Measurements from ENCODE around the gene SLC7A7.
A peak's percentile ranks its signal among the peaks of the same experiment; 100 is the strongest.

The SLC7A7 gene

DNA sequence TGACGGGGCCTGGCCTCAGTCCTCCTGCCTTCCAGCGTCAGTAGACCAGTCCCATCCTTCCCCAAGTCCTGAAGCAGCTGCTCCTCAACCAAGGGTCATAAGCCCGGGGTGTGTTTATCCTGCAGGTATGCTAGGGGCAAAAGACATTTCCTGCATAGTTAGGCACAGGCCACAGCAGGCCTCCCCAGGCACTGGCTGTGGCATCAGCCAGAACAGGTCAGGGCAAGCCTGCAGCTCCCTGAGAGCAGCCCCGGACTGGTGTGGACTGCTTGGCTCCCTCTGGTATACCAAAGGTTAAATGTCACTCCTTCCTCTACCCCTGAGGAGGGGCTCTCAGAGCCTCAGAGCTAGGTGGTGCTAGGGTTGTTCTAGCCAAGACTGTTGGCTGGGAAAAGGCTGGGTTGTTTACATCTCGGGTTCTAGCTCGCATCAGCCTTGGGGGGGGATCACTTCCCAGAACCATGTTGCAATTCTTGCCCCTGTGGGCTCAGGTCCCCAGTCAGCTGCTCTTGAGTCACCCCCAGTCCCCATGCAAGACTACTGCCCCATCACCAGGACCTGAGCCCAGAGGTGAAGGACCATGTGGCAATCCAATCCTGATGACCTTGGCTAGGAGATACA is 24.0 kb upstream of the SLC7A7 start:
- Histone ChIP-seq H2BK120ac (ENCODE audit: low read depth, low read length) (no peak overlapping the region), H3K18ac (ENCODE audit: low read length) (peak overlapping the region; percentile 42), H3K27ac (replicated peaks; ENCODE audit: low read length) (no peak overlapping the region), H3K4ac (ENCODE audit: low read length) (no peak overlapping the region), H2BK5ac (ENCODE audit: low read length) (no peak overlapping the region), H3K36me3 (replicated peaks in 1 of 2; ENCODE audit: control insufficient read depth in 2 of 2, insufficient read depth in 2 of 2, low read length in 2 of 2) (peaks cover 6 to 15% of the 10 kb centered on the region in 2 donors), H2BK12ac (ENCODE audit: low read length) (no peak overlapping the region), H3K27me3 (ENCODE audit: control insufficient read depth in 3 of 3, insufficient read depth in 3 of 3, low read depth in 1 of 3, low read length in 3 of 3) (peaks cover 0 to 24% (median 3%) of the 10 kb centered on the region in 3 experiments), H3K4me2 (ENCODE audit: insufficient read depth, low read length, poor library complexity, severe bottlenecking) (no peak overlapping the region), H3K23ac (ENCODE audit: low read depth, low read length, poor library complexity) (no peak overlapping the region), H3K4me3 (ENCODE audit: low read length in 2 of 2) (no peak overlapping the region), H2AFZ (ENCODE audit: low read length) (peak overlapping the region; percentile 61), H3K9ac (ENCODE audit: low read depth, low read length, poor library complexity) (no peak overlapping the region), H3K14ac (ENCODE audit: low read length) (no peak overlapping the region), H2AK5ac (ENCODE audit: low read depth, low read length) (no peak overlapping the region), H4K8ac (ENCODE audit: low read depth, low read length) (no peak overlapping the region), H2BK15ac (ENCODE audit: low read length) (no peak overlapping the region), H3K4me1 (ENCODE audit: control insufficient read depth in 2 of 2, insufficient read depth in 1 of 2, low read depth in 1 of 2, low read length in 2 of 2) (peaks cover 0 to 6% of the 10 kb centered on the region in 2 donors), H4K91ac (ENCODE audit: low read depth, low read length, poor library complexity) (no peak overlapping the region), H3K9me3 (replicated peaks in 1 of 2; ENCODE audit: control insufficient read depth in 2 of 2, insufficient read depth in 1 of 2, low read depth in 1 of 2, low read length in 2 of 2) (peaks cover 0 to 5% of the 10 kb centered on the region in 2 donors), H3K79me1 (ENCODE audit: low read depth, low read length) (no peaks in the 10 kb centered on the region)
- DNase-seq (ENCODE audit: low spot score) = no peak
- WGBS, 2 donors (ENCODE audit: extremely low coverage in 2 of 2, insufficient read length in 2 of 2, insufficient replicate concordance in 1 of 2) = no CpG with 5 or more reads among the region's 6 CpGs

DNA sequence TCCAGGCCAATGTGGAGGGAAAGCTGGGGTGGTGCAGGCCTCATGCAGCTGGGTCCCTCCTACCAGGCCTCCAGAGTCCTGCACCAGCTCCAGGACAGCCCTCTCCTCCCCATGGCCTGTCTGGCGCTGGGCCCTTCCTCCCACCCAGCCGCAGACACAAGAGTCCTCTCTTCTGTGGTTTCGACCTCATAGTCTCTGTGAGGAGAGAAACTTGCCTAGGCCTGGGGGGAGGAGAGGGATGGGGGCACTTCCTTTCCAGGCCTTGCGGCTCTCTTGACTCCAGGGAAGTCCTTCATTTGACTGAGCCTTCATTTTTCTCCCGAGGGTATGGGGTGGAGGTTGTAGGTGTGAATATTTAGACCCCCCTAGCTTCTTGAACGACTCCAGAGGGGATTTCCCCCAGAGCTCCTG is 23.4 kb upstream of the SLC7A7 start:
- no peak overlapping the region for H3K9ac ChIP-seq (ENCODE audit: low read depth, low read length, poor library complexity)
- peak overlapping the region; percentile 47 for H2AK5ac ChIP-seq (ENCODE audit: low read depth, low read length)
- H3K4me1 ChIP-seq (ENCODE audit: control insufficient read depth in 2 of 2, insufficient read depth in 1 of 2, low read depth in 1 of 2, low read length in 2 of 2) = peaks cover 0 to 6% of the 10 kb centered on the region in 2 donors
- no CpG with 5 or more reads among the region's 6 CpGs for WGBS, 2 donors (ENCODE audit: extremely low coverage in 2 of 2, insufficient read length in 2 of 2, insufficient replicate concordance in 1 of 2)
- H2BK15ac ChIP-seq (ENCODE audit: low read length) = no peak overlapping the region
- no peak overlapping the region for H3K27ac ChIP-seq (replicated peaks; ENCODE audit: low read length)
- H3K9me3 ChIP-seq (replicated peaks in 1 of 2; ENCODE audit: control insufficient read depth in 2 of 2, insufficient read depth in 1 of 2, low read depth in 1 of 2, low read length in 2 of 2) = peaks cover 0 to 5% of the 10 kb centered on the region in 2 donors
- DNase-seq (ENCODE audit: low spot score) = no peak
- H3K4ac ChIP-seq (ENCODE audit: low read length) = no peak overlapping the region
- peaks cover 12 to 21% of the 10 kb centered on the region in 2 donors for H3K36me3 ChIP-seq (replicated peaks in 1 of 2; ENCODE audit: control insufficient read depth in 2 of 2, insufficient read depth in 2 of 2, low read length in 2 of 2)
- H4K8ac ChIP-seq (ENCODE audit: low read depth, low read length) = no peak overlapping the region
- H2BK120ac ChIP-seq (ENCODE audit: low read depth, low read length) = no peak overlapping the region
- no peak overlapping the region for H4K91ac ChIP-seq (ENCODE audit: low read depth, low read length, poor library complexity)
- H2BK5ac ChIP-seq (ENCODE audit: low read length) = no peak overlapping the region
- no peak overlapping the region for H3K23ac ChIP-seq (ENCODE audit: low read depth, low read length, poor library complexity)
- H2AFZ ChIP-seq (ENCODE audit: low read length) = peak overlapping the region; percentile 61
- H3K79me1 ChIP-seq (ENCODE audit: low read depth, low read length) = no peaks in the 10 kb centered on the region
- no peak overlapping the region for H3K4me3 ChIP-seq (ENCODE audit: low read length in 2 of 2)
- no peak overlapping the region for H3K14ac ChIP-seq (ENCODE audit: low read length)
- H3K4me2 ChIP-seq (ENCODE audit: insufficient read depth, low read length, poor library complexity, severe bottlenecking) = no peak overlapping the region
- H3K18ac ChIP-seq (ENCODE audit: low read length) = peak overlapping the region; percentile 62
- no peak overlapping the region for H2BK12ac ChIP-seq (ENCODE audit: low read length)
- peaks cover 0 to 24% (median 3%) of the 10 kb centered on the region in 3 experiments for H3K27me3 ChIP-seq (ENCODE audit: control insufficient read depth in 3 of 3, insufficient read depth in 3 of 3, low read depth in 1 of 3, low read length in 3 of 3)

DNA sequence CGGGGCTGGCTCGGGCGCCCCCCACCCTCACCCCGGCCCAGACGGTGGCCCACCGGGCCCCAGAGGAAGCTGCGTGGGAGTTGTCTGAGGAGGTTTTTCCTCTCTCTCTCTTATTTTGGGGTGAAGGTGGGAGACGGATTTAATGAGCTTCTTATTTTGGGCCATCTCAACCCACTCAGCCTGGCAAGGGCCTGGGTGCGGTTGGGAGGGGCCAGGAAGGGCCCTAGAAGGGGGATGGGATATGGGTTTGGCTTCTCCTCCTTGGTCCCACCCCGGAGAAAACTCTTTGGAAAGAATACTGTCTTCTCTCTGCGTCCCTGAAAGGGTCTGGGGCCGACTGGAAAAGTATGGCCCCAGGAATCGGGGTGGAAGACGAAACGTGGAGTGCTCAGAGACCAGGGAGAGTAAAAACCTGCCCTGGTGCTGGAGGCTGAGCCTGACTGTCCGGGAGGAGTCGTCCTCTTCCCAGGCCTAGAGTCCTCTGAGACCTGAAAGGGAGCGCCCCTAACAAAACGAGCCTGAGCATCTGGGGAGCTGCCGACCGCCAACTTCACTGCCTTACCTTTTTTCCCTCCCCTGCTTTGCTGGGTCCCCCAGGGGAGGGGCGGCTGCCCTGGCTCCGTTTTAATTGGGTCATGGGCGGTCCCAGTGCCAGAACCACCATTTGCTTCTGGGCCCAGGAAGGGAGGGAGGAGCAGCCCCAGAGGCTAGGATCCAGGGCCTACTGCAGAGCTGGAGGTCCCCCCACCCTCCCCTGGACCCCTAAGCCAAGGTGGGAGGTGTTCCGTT is 22.7 kb upstream of the SLC7A7 start:
- Histone ChIP-seq H3K4me1 (ENCODE audit: control insufficient read depth in 2 of 2, insufficient read depth in 1 of 2, low read depth in 1 of 2, low read length in 2 of 2) (peaks cover 0 to 6% of the 10 kb centered on the region in 2 donors), H3K36me3 (replicated peaks in 1 of 2; ENCODE audit: control insufficient read depth in 2 of 2, insufficient read depth in 2 of 2, low read length in 2 of 2) (peaks cover 12 to 28% of the 10 kb centered on the region in 2 donors), H2BK12ac (ENCODE audit: low read length) (no peak overlapping the region), H3K4me3 (ENCODE audit: low read length in 2 of 2) (no peak overlapping the region), H2BK15ac (ENCODE audit: low read length) (no peak overlapping the region), H3K4me2 (ENCODE audit: insufficient read depth, low read length, poor library complexity, severe bottlenecking) (no peak overlapping the region), H3K4ac (ENCODE audit: low read length) (no peak overlapping the region), H3K79me1 (ENCODE audit: low read depth, low read length) (no peaks in the 10 kb centered on the region), H4K91ac (ENCODE audit: low read depth, low read length, poor library complexity) (no peak overlapping the region), H3K14ac (ENCODE audit: low read length) (no peak overlapping the region), H3K9me3 (replicated peaks in 1 of 2; ENCODE audit: control insufficient read depth in 2 of 2, insufficient read depth in 1 of 2, low read depth in 1 of 2, low read length in 2 of 2) (peaks cover 0 to 5% of the 10 kb centered on the region in 2 donors), H2BK5ac (ENCODE audit: low read length) (no peak overlapping the region), H2BK120ac (ENCODE audit: low read depth, low read length) (no peak overlapping the region), H2AK5ac (ENCODE audit: low read depth, low read length) (peak overlapping the region; percentile 69), H3K23ac (ENCODE audit: low read depth, low read length, poor library complexity) (peak overlapping the region; percentile 35), H4K8ac (ENCODE audit: low read depth, low read length) (no peak overlapping the region), H3K27ac (replicated peaks; ENCODE audit: low read length) (no peak overlapping the region), H2AFZ (ENCODE audit: low read length) (peak overlapping the region; percentile 61), H3K18ac (ENCODE audit: low read length) (peak overlapping the region; percentile 95), H3K9ac (ENCODE audit: low read depth, low read length, poor library complexity) (no peak overlapping the region), H3K27me3 (ENCODE audit: control insufficient read depth in 3 of 3, insufficient read depth in 3 of 3, low read depth in 1 of 3, low read length in 3 of 3) (peaks cover 0 to 24% (median 3%) of the 10 kb centered on the region in 3 experiments)
- no peak for DNase-seq (ENCODE audit: low spot score)
- no CpG with 5 or more reads among the region's 25 CpGs for WGBS, 2 donors (ENCODE audit: extremely low coverage in 2 of 2, insufficient read length in 2 of 2, insufficient replicate concordance in 1 of 2)

DNA sequence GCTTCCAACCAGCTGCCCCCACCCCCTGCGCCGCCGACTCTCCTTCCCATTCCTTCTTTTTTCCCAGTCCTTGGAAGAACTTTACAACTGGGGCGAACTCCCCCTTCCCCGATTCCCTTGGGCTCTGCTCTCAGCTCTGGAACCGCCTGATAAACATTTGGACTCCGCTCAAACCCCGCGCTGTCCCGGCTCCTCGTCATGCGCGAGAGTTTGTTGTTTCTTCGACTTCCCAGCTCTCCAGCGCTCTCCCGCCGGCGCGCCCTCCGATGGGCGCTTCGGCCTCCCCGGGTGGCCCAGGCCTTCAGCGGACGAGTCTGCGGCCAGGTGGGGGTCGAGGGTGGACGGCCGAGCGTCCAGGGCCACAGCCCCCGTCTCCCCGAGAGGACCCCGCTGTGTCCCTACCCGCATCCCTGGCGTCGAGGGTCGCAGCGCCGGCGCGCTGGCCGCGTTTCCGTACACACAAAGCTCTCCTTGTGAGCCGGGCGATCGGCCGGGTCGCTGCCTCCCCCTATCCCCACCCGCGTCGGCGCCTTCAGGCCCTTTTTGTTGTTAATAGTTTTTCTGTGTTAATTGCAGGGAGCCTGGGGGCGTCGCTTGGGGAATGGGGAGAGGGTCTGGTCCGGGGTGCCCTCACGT is 22.0 kb upstream of the SLC7A7 start:
- Histone ChIP-seq H3K4ac (ENCODE audit: low read length) (no peak overlapping the region), H2BK15ac (ENCODE audit: low read length) (no peak overlapping the region), H3K36me3 (replicated peaks in 1 of 2; ENCODE audit: control insufficient read depth in 2 of 2, insufficient read depth in 2 of 2, low read length in 2 of 2) (peaks cover 11 to 31% of the 10 kb centered on the region in 2 donors), H4K8ac (ENCODE audit: low read depth, low read length) (peak overlapping the region; percentile 45), H2AFZ (ENCODE audit: low read length) (no peak overlapping the region), H3K18ac (ENCODE audit: low read length) (peak overlapping the region; percentile 95), H3K27ac (replicated peaks; ENCODE audit: low read length) (no peak overlapping the region), H2BK12ac (ENCODE audit: low read length) (no peak overlapping the region), H2BK5ac (ENCODE audit: low read length) (no peak overlapping the region), H4K91ac (ENCODE audit: low read depth, low read length, poor library complexity) (no peak overlapping the region), H3K79me1 (ENCODE audit: low read depth, low read length) (no peaks in the 10 kb centered on the region), H2BK120ac (ENCODE audit: low read depth, low read length) (no peak overlapping the region), H3K9me3 (replicated peaks in 1 of 2; ENCODE audit: control insufficient read depth in 2 of 2, insufficient read depth in 1 of 2, low read depth in 1 of 2, low read length in 2 of 2) (peaks cover 0 to 5% of the 10 kb centered on the region in 2 donors), H3K4me2 (ENCODE audit: insufficient read depth, low read length, poor library complexity, severe bottlenecking) (peak overlapping the region; percentile 84), H3K23ac (ENCODE audit: low read depth, low read length, poor library complexity) (no peak overlapping the region), H2AK5ac (ENCODE audit: low read depth, low read length) (peak overlapping the region; percentile 76), H3K9ac (ENCODE audit: low read depth, low read length, poor library complexity) (peak overlapping the region; percentile 75), H3K27me3 (ENCODE audit: control insufficient read depth in 3 of 3, insufficient read depth in 3 of 3, low read depth in 1 of 3, low read length in 3 of 3) (peaks cover 0 to 24% (median 3%) of the 10 kb centered on the region in 3 experiments), H3K4me3 (ENCODE audit: low read length in 2 of 2) (peak overlapping the region in 1 of 2 donors; percentile 79), H3K14ac (ENCODE audit: low read length) (peak overlapping the region; percentile 77), H3K4me1 (ENCODE audit: control insufficient read depth in 2 of 2, insufficient read depth in 1 of 2, low read depth in 1 of 2, low read length in 2 of 2) (peaks cover 0 to 6% of the 10 kb centered on the region in 2 donors)
- WGBS, 2 donors (ENCODE audit: extremely low coverage in 2 of 2, insufficient read length in 2 of 2, insufficient replicate concordance in 1 of 2) = no CpG with 5 or more reads among the region's 57 CpGs
- DNase-seq (ENCODE audit: low spot score) = no peak
